Islet precursor cell (in vitro differentiated cells): ENCODE data around the gene ACOXL.

Source experiments
- DNase-seq: peaks from one replicate; pipeline ENCODE4 v3.0.0-alpha.2; 2018

ACOXL gene

DNA sequence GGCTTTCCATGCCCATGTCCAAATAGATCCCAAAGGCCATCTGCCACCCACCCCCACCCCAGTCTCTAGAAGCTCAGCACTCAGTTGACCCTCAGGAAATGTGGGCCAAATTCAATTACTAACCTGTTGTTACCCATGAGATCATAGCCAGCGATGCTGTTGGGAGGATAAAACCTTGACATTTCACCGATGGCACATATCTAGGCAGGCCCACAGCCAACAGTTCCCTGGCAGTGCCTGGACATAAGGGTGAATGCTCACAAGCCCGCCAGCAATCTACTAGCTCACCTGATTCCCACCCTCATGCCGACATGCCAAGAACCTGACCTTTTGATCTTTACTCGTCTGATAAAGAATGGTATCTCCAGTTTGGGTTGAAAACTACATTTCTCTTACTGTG, 11.8 kb upstream of the ACOXL start:
- no peak for DNase-seq

DNA sequence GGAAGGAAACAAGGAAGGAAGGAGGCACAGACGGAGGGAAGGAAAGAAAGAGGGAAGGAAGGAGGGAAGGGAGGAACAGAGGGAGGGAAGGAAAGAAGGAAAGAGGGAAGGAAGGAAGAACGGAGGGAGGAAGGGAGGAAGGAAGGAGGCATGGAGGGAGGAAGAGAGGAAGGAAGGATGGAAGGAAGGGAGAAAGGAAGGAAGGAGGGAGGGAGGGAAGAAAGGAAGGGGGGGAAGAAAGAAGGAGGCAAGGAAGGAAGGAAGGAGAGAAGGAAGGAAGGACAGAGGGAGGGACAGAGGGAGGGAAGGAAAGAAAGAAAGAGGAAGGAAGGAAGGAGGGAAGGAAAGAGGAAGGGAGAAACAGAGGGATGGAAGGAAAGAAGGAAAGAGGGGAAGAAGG, 7.6 kb upstream of the ACOXL start:
- DNase-seq, result no peak

DNA sequence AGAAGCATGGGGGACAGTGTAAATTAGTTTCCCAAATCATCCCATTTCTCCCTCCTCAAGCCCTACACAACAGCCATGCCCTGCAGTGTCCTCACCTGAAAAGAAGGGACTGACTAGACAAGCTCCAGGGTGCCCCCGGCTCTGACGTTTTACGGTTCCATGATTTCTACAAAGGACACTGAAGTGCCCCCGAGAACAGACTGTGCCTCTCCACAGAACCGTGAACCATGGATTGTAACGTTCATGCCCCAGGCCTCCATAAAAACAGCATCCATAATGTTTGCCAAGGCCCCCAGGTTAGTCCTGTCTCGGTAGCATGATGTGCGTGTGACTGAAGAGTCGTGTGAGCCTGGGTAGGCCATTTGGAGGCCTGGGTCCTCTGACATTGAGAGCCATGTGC, 7.0 kb upstream of the ACOXL start:
- DNase-seq, result no peak

DNA sequence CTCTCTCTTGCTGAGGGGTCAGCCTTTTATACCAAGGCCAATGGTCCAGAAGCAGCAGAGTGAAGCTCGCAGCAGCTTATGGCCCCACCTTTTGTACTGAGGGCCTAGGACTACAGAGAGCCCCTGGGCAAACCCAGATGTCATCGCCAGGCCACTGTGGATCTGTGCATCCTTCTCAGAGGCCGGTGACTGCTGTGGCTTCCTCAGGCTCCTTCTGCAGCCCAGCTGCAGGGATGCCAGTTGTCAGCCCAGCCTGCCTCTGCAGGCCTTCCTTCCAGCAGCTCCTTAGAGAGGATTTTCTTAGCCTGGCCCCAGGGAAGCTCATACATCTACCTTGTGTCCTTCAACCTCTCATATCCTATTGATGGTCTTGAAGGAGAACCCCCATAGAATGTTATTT, 6.5 kb upstream of the ACOXL start:
- DNase-seq, result no peak

DNA sequence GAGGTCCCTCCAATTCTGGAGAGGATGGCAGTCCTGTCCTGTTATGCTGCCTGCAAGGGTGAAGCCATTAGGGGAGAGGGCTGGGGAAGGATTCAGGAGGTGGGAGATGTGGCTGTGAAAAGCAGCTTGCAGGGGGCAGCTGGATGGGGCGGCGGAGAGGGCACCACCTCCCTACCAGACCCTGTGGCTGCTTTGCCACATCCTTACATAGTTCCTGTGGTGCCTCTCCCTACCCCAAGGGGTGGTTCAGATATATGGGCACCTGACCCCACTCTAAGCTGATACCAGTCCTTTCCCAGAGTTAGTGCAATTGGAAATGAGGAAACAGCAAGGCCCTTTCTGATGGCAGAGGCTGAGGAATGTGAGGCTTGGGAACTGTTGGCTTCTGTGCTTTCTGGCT, 6.1 kb upstream of the ACOXL start:
- no peak for DNase-seq

DNA sequence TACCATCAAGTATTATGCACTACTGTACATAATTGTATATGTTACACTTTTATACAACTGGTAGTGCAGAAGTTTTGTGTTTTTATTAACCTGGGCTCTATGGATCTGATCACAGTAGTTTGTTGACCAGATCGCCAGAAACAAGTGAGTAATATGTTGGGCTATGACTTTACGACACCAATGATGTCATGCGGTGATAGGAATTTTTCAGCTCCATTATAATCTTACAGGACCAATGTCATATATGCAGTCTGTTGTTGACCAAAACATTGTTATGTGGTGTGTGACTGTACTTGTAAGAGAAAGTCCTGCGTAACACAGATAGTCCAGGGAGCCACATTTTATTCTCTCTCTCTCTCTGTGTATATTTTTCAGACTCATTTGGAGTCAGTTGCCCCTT, 4.5 kb upstream of the ACOXL start:
- no peak for DNase-seq

DNA sequence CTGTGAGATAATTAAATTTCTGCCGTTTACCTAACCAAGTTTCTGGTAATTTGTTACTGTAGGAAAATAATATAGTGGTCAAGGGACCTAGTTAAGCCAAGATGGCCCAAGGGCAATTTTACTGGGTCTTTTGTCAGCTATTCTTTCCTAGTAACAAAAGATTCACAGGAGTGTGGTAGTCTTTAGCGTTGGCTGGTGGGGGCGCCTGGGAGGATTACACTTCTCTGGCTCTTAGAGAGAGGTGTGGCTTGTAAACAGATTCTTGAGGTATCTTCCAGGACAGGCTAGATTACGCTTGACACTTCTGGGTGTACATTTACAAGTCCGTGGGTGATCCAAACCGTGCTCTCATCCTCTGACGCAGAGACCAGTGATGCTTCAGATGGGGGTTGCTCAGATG, 3.3 kb upstream of the ACOXL start:
- DNase-seq, result no peak

DNA sequence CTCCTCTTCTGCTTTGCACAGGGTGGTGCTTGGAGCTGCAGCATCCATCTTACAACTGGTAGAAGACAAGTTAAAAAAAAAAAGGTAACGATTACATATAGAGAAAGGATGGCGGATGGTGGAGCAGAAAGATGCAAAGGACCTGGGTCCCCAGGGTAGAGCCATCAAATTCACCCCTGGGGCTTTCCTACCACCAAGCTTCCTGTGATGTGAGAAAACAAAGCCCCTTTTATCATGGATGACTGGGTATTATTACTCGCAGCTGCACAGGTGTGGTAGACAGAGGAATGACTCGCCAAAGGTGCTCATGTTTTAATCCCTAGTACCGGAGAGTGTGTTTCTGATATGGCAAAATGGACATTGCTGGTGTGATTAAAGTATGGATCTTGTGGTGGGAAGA, 1.3 kb upstream of the ACOXL start:
- DNase-seq, result no peak

DNA sequence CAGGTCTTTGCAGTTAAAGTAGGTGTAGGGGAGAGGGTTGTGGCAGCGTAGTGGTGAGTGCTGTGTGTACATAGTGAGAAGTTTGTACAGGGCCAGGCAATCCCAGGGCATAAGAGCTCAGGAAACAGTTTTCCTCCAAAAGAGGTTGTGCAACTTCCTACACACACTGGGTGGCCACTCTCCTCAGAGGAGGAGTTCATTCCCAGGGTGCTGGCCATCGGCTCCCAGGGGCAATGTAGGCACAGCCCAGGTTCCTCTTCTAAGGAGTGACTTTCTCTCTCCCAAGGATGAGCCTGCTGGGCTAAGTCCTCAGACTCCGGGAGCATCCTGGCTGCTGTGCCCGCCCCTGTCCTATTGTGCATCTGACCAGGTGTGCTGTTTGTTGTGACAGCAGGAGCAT, 3.0 kb downstream of the ACOXL start:
- DNase-seq, result no peak

DNA sequence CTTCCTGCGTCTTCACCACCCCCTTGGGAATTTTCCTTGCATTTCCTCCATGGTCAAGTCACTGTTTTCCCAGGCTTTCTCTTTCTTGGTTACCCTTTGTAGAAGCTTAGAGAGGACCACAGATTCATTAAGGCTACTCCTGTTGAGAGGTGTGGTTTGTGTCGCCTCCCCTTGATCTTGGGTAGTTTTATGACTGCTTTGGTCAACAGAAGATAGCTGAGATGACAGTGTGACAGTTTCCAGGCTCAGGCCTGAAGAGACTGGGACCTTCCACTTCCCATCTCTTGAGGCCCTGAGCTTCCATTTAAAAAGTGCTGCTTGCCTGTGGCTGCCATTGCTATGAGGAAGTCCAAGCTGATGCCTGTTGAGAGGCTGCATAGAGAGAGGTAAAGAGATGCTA, 5.4 kb downstream of the ACOXL start:
- no peak for DNase-seq

DNA sequence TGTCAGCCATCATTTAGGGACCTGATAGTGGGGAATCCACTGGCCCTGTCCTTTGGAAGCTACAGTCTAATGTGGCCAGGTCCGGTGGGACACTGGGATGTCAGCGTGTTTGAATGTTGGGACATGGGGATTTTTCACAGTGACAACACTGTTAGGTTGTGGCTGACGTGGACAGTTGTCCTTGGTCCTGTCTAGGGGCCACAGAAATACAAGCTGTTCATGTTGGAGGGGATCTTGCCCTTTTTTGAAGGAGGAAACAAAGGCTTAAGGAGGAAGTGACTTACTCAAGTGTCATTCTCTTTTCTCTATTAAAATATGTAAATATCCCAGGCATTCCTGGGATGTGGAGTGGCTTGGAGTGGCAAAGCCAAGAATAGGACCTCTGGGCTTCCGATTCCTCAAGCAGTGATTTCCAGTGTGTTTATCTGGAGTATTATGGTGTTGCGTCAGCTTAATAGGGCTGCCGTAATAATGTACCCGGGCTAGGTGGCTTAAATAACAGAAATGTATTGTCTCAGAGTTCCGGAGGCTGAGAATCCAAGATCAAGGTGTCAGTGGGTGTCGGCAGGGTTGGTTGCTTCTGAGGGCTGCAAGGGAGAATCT, 8.5 kb downstream of the ACOXL start:
- no peak for DNase-seq

DNA sequence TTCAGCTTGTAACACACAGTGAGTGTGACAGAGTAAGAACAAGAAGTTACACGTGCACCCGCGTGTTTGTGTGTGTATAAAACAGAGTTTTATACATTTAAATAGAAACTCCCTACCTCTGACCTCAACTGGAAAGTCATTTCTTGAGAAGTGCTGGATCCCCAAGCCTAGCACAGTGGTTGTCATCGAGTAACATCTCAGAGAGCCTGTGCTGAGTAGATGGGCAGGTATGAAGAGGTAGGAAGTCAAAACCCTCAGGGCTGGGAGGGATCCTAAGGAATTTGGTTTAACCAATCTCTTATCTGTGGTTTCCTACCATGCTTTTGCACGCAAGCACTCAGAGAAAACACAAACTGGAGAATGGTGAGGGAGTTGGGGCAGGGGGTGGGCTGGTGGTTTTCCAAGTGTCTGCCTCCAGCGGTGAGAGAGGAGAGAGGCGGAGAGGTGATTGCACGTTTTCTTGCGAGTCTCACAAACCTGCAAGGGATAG, 9.2 kb downstream of the ACOXL start:
- DNase-seq, result peak; percentile 93

DNA sequence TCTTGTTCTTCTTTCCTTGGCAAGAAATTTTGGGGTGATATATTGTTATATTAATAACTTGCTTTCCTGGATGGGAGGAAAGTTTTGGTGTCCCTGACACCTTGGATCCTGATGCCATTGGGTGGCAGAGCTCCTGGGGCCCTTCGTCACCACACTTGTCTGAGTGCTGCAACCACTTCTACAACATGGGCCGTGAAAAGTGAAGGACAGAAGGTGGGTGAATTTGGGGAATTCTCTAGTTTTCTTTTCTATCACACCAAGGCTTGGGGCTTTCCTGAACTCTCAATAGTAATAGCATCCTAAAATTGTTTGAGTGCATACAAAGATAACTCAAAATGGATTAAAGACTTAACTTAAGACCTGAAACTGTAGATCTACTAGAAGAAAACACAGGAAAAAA, 10.0 kb downstream of the ACOXL start:
- no peak for DNase-seq

DNA sequence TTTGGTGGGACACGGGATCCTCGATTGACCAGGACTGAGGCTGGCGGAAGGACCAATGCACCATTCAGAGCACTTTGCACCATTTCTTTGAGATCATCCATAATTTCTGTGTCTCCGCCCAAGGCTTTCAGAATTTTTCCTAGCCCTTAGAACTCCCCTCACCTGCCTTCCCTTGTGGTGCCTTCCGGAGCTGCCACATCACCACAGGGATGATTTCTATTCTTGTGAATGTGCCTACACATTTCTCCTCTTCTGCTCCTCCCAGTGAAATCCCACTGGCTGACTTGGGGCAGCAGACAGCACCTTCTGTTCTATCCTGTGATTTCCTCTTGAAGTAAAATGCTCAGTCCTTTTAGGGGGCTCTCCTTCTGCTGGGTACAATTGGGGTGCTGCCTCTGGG, 11.2 kb downstream of the ACOXL start:
- DNase-seq, result no peak

DNA sequence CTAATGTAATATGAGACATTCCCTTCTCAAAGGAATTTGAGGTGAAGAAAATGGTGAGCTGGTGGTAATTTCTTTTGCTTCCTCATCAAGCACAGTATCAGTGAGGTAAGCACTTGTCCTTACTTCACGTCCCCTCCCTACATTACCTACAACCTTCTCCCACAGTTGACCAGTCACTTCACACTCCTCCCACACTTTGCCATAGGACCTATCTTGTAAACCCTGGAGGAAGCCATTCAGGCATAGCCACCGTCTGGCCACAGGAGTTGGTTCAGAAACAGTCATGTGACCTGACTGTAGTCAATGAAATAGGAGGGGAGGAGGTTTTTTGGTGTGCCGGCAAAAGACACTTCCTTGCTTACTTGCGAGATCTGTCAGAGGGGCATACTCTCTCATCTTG, 12.1 kb downstream of the ACOXL start:
- no peak for DNase-seq

DNA sequence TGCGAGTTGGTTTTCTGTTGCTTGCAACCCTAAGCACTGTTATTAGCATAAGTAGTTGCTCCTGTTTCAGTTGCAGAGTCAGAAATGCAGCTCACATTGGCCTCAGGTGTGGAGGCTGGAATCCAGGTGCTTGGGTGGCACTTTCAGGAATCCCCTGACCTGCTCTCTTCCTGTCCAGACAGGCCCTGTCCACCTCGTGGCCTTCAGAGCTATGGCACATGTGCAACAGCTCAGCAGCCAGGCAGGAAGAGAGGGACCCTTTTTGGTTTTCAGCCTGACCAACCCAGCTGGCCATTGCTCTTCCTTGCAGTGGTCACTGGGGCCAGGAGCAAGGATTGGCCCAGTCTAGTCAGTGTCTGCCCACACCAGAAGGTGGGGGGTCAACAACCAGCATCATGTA, 12.7 kb downstream of the ACOXL start:
- no peak for DNase-seq

DNA sequence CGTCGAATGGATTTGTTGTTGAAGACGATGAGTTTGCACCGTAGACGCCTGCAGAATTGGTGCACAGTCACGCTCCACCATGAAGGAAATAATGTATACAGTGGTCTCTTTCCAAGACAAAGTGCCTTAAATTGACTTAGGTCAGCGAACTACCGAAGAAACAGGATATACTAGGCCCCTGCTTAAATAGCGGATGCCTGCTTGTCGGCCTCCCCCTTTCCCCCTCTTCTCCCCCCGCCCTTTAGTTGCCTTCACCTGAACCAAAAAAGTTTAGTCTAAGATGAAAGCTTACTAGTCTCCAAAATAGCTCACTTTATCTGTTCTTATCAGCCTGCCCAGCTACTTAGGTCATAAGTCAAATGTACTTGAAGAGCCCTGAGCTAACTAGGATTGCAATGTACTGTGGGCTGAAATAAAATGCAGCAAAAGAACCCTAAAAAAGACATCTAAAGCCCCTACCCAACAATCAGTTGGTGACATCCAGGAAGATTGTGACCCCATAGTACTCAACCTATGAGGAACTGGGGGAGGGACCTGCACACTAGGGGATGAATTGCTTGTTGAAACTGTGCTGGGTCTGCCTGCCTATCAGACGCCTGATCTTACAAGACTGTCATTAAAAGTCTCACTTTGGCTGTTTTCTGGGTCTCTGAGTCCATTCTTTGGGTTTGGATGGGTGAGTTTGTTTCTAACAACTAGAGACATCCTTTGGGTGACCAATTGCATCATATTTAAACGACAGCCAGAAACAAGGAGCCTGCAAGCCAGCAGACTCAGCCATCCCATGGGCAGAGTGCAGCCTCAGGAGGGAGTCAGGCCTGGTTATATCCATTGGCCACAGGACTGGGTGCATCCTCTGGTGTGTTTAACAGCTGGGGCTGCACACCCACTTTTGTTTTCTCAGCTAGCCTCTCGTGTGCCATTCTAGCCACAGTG, 14.5 kb downstream of the ACOXL start:
- DNase-seq, result no peak

DNA sequence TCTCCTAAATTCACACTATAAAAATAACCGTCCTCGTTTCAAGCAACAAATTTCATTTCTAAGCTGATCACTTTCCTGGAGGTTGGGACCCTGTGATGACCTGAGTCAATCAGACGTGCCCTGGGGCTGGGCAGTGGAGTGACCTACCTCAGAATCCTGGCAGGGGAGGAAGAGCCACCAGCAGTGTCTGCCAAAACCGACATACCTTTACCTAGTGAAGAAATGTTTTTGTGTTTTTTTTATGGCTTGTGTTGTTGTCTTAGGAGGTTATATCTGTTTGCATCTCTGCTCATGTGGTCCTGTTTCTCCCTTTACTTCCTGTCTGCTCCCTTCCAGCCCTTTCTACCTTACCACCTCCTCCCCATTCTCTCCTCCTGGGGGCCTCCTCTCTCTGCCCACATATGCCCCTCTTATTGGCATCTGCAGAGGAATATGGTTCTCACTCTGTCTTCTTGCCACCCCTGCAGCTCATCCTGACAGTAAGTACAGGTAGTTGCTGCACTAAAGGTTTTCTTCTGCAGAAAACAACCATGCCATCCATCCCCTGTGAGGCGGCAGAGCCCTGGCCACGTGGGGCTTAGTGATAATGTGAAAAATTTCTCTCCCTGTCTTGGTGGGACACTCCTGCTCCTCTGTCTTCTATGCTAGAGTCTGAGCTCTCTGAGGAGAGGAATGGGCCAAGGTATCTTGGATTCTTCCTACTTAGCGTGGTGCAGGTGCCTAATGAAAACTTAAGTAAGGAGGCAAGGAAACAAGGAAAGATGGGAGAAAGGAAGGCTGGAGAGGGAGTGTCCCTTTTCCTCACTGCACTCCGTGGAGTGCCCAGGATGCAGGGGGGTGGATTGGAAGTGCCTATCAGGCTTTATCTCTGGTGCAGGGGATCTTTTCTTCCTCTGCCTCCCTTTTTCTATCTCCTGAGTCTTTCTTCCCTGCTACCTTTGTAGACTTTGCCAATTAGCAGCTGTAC, 15.4 kb downstream of the ACOXL start:
- no peak for DNase-seq

DNA sequence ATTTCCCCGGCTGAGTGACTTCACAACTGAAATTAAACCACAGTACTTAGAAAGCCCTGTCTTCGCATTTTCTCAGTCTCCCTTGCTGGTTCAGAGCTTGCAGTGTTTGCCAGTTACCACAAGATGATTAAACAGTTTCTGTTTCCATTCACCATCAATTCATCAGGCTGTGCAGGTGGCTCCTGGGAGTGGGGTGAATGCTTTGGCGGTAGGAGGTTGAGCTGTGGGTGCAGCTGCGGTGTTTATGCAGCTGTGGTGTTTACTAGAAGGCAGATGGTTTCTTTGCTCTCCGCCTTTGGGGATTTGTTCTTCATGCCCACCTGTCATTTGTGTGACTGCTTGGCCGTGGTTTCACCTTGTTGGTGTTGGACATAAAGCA, 16.1 kb downstream of the ACOXL start:
- DNase-seq, result no peak

DNA sequence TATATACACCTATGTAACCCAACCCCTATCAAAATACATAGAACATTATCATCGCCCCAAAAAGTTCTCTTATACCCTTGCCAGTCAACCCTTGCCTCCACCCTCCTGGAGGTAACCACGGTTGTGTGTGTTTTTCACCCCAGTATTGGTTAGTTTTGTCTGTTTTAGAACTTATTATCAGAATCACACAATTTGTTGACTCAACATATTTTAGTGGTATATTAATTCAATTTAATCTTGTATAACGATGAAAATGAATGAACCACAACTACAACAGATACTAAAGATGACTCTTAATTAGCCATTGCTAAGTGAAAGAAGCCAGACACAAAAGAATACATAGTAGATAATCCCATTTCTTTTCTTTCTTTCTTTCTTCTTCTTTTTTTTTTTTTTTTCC, 19.3 kb downstream of the ACOXL start:
- DNase-seq, result no peak

DNA sequence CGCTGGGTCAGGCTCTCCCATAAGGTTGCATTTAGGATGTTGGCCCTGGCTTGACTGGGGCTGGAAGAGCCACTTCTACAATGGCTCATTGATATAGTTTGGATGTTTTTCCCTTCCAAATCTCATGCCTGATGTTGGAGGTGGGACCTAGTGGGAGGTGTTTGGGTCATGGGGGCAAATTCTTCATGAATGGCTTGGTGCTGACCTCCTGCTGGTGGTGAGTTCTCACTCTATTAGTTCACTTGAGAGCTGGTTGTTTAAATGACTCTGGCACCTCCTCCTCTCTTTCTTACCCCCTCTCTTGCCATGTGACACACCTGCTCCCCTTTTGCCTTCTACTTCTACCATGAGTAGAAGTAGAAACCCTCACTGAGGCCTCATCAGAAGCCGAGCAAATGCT, 20.5 kb downstream of the ACOXL start:
- no peak for DNase-seq

DNA sequence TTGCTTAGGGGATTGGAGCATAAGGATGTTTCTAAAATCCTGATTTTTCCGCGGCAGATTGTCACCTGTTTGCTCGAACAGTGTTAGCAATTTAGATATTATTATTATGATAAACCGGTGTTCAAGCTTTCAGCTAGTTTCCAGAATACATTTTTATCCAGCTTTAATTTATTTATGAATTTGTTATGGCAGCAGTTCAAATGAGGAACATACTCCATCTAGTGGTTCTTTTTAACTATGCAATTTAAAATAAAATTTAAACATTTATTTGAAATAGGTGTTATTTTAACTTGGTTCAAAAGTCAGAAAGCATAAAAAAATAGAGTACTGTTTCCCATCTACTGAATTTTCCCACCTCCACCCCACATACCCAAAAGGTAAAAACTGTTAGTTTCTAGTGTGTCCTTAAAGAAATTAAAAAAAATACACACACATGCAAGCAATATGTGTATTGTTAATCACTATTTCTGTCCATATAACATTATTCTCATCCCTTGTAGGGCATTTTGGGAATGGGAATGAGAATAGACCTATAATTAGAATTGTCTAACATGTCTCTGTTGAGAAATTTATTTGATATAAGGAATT, 23.2 kb downstream of the ACOXL start:
- DNase-seq, result no peak

DNA sequence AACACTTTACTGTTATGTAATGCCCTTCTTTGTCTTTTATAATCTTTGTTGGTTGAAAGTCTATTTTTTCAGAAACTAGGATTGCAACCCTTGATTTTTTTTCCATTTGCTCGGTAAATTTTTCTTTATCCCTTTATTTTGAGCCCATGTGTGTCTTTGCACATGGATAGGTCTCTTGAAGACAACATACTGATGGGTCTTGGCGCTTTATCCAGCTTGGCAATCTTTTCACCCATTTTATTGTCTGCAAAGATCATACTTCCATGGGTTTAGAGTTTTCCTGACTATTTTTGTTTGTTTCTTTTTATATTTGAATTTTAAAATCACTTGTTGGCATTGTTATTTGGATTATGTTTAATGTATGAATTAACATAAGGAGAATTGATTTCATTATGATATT, 27.0 kb downstream of the ACOXL start:
- DNase-seq, result no peak
